Astrocyte (in vitro differentiated cells and primary cell): ENCODE results near the gene IGSF6. TPM values are rescaled to one million over a fixed set of nuclear protein-coding genes. Genes with fewer than 3 reads are reported as not detected.

ENCODE experiments used
- DNase-seq: peaks from one replicate; pipeline ENCODE4 v3.0.0-alpha.2; 2010; ENCODE audit warnings: low read depth
- FAIRE-seq: peaks from 2 replicates; lab custom pipeline; 2011; peaks lifted over from hg19 to GRCh38; lab: Jason Lieb, UNC
- H2AFZ ChIP-seq: 2 replicates; pipeline ENCODE4 v1.6.0; 2012; ENCODE audit warnings: low read depth, low read length, inconsistent platforms
- H3K27ac ChIP-seq: 2 replicates; pipeline ENCODE4 v1.5.1; 2011; ENCODE audit warnings: low read depth, low read length, inconsistent platforms
- H3K27me3 ChIP-seq: 2 replicates; pipeline ENCODE4 v1.6.0; 2011; ENCODE audit warnings: low read length, inconsistent platforms; ENCODE audit not compliant: insufficient read depth
- H3K36me3 ChIP-seq: 2 replicates; pipeline ENCODE4 v1.5.1; 2011; ENCODE audit warnings: low read length, inconsistent platforms; ENCODE audit not compliant: insufficient read depth
- H3K4me1 ChIP-seq: 2 replicates; pipeline ENCODE4 v1.5.1; 2011; ENCODE audit warnings: low read length, inconsistent platforms; ENCODE audit not compliant: insufficient read depth
- H3K4me2 ChIP-seq: 2 replicates; pipeline ENCODE4 v1.6.0; 2012; ENCODE audit warnings: low read length, inconsistent platforms
- H3K4me3 ChIP-seq: 2 replicates; pipeline ENCODE4 v1.5.1; 2011; ENCODE audit warnings: low read depth, mild to moderate bottlenecking, low read length, inconsistent platforms; ENCODE audit not compliant: insufficient read depth
- H3K79me2 ChIP-seq: 2 replicates; pipeline ENCODE4 v1.6.0; 2012; ENCODE audit warnings: mild to moderate bottlenecking, low read length, inconsistent platforms; ENCODE audit not compliant: insufficient read depth
- H3K9ac ChIP-seq: 2 replicates; pipeline ENCODE4 v1.6.0; 2012; ENCODE audit warnings: mild to moderate bottlenecking, low read length, inconsistent platforms
- H3K9me3 ChIP-seq: 2 replicates; pipeline ENCODE4 v1.5.1; 2012; ENCODE audit warnings: low read depth, mild to moderate bottlenecking, low read length, inconsistent platforms; ENCODE audit not compliant: insufficient read depth
- H4K20me1 ChIP-seq: 2 replicates; pipeline ENCODE4 v1.6.0; 2012; ENCODE audit warnings: low read length, inconsistent platforms; ENCODE audit not compliant: insufficient read depth
- H3K27ac Mint-ChIP-seq: one replicate; pipeline ENCODE4 v1.8.0; 2021; ENCODE audit warnings: mild to moderate bottlenecking, mixed read lengths; ENCODE audit not compliant: unreplicated experiment
- H3K27me3 Mint-ChIP-seq: one replicate; pipeline ENCODE4 v1.8.0; 2021; ENCODE audit warnings: low read depth, mixed read lengths; ENCODE audit not compliant: unreplicated experiment
- H3K36me3 Mint-ChIP-seq: one replicate; pipeline ENCODE4 v1.8.0; 2021; ENCODE audit warnings: low read depth, mixed read lengths; ENCODE audit not compliant: unreplicated experiment
- H3K4me1 Mint-ChIP-seq: one replicate; pipeline ENCODE4 v1.8.0; 2021; ENCODE audit warnings: low read depth, mixed read lengths; ENCODE audit not compliant: unreplicated experiment
- H3K4me3 Mint-ChIP-seq: one replicate; pipeline ENCODE4 v1.8.0; 2021; ENCODE audit warnings: mild to moderate bottlenecking, moderate library complexity, mixed read lengths; ENCODE audit not compliant: unreplicated experiment
- H3K9me3 Mint-ChIP-seq: one replicate; pipeline ENCODE4 v1.8.0; 2021; ENCODE audit warnings: mild to moderate bottlenecking, mixed read lengths; ENCODE audit not compliant: unreplicated experiment
- CTCF ChIP-seq: IDR thresholded peaks from 2 replicates; pipeline ENCODE4 v1.5.1; 2011; ENCODE audit warnings: low read depth, mild to moderate bottlenecking, inconsistent platforms, low read length, moderate library complexity; ENCODE audit not compliant: insufficient read depth
- EZH2 ChIP-seq: IDR thresholded peaks from 2 replicates; pipeline ENCODE4 v1.6.1; 2012; ENCODE audit warnings: mild to moderate bottlenecking, low read length, inconsistent platforms; ENCODE audit not compliant: insufficient read depth
- total RNA-seq: library from RNA; stranded (reverse); gene quantifications from 2 replicates; pipeline ENCODE4 v1.2.1, GENCODE V29; 2021

The IGSF6 gene
- total RNA-seq, 1 donor from 2014 or later = not detected

GRCh38 chr16:21619765-21620425 lies 32.5 kb downstream of the IGSF6 start:
- no peak for DNase-seq
- Histone ChIP-seq H3K27ac (no peak overlapping the region), H3K4me2 (no peak overlapping the region), H3K4me3 (no peak overlapping the region), H3K27me3 (no peaks in the 10 kb centered on the region), H3K36me3 (peaks cover 15% of the 10 kb centered on the region), H4K20me1 (peaks cover 15% of the 10 kb centered on the region), H3K79me2 (peaks cover 43% of the 10 kb centered on the region), H3K9ac (no peak overlapping the region), H3K9me3 (no peaks in the 10 kb centered on the region), H3K4me1 (no peaks in the 10 kb centered on the region), H2AFZ (no peak overlapping the region)
- TF ChIP-seq CTCF (no peak), EZH2 (no peak)
- no peak overlapping the region for H3K4me3 Mint-ChIP-seq
- no peaks in the 10 kb centered on the region for H3K27me3 Mint-ChIP-seq
- H3K27ac Mint-ChIP-seq = no peak overlapping the region
- H3K36me3 Mint-ChIP-seq = peaks cover 3% of the 10 kb centered on the region
- H3K9me3 Mint-ChIP-seq = no peaks in the 10 kb centered on the region
- H3K4me1 Mint-ChIP-seq = peaks cover 2% of the 10 kb centered on the region
- no peak for FAIRE-seq

GRCh38 chr16:21618281-21618680 lies 34.1 kb downstream of the IGSF6 start:
- no peaks in the 10 kb centered on the region for H3K9me3 Mint-ChIP-seq
- H3K27ac Mint-ChIP-seq = no peak overlapping the region
- H3K4me1 ChIP-seq = no peaks in the 10 kb centered on the region
- H3K36me3 Mint-ChIP-seq = no peaks in the 10 kb centered on the region
- no peak overlapping the region for H3K4me2 ChIP-seq
- FAIRE-seq (no peak), DNase-seq (no peak)
- H3K36me3 ChIP-seq = peaks cover 12% of the 10 kb centered on the region
- H3K9me3 ChIP-seq = no peaks in the 10 kb centered on the region
- H3K4me3 Mint-ChIP-seq = no peak overlapping the region
- H3K4me1 Mint-ChIP-seq = peaks cover 13% of the 10 kb centered on the region
- H3K79me2 ChIP-seq = peaks cover 59% of the 10 kb centered on the region
- H3K27ac ChIP-seq = no peak overlapping the region
- no peak overlapping the region for H3K4me3 ChIP-seq
- TF ChIP-seq EZH2 (no peak), CTCF (no peak)
- H3K27me3 Mint-ChIP-seq = no peaks in the 10 kb centered on the region
- H4K20me1 ChIP-seq = peaks cover 31% of the 10 kb centered on the region
- no peak overlapping the region for H3K9ac ChIP-seq
- H3K27me3 ChIP-seq = no peaks in the 10 kb centered on the region
- no peak overlapping the region for H2AFZ ChIP-seq

GRCh38 chr16:21617607-21618006 lies 34.8 kb downstream of the IGSF6 start:
- H3K4me1 Mint-ChIP-seq = peaks cover 13% of the 10 kb centered on the region
- H3K9me3 ChIP-seq = no peaks in the 10 kb centered on the region
- no peaks in the 10 kb centered on the region for H3K27me3 Mint-ChIP-seq
- no peak overlapping the region for H3K4me3 Mint-ChIP-seq
- H3K9ac ChIP-seq = no peak overlapping the region
- no peaks in the 10 kb centered on the region for H3K4me1 ChIP-seq
- H2AFZ ChIP-seq = no peak overlapping the region
- H3K4me3 ChIP-seq = no peak overlapping the region
- H3K36me3 ChIP-seq = peaks cover 11% of the 10 kb centered on the region
- no peak overlapping the region for H3K27ac Mint-ChIP-seq
- FAIRE-seq (no peak), DNase-seq (no peak)
- TF ChIP-seq EZH2 (no peak), CTCF (no peak)
- peaks cover 64% of the 10 kb centered on the region for H3K79me2 ChIP-seq
- peaks cover 32% of the 10 kb centered on the region for H4K20me1 ChIP-seq
- H3K4me2 ChIP-seq = no peak overlapping the region
- H3K36me3 Mint-ChIP-seq = no peaks in the 10 kb centered on the region
- no peaks in the 10 kb centered on the region for H3K9me3 Mint-ChIP-seq
- no peaks in the 10 kb centered on the region for H3K27me3 ChIP-seq
- no peak overlapping the region for H3K27ac ChIP-seq
